Neuron (in vitro differentiated cells): ENCODE data around the gene SLC9A9.

ENCODE experiments used
- H2AFZ ChIP-seq: one replicate; pipeline ENCODE4 v1.6.1; 2013; ENCODE audit warnings: low read depth, mild to moderate bottlenecking, inconsistent platforms, low read length, moderate library complexity
- H3K27me3 ChIP-seq: one replicate; pipeline ENCODE4 v1.6.1; 2013; ENCODE audit warnings: low read length; ENCODE audit not compliant: insufficient read depth
- H3K36me3 ChIP-seq: one replicate; pipeline ENCODE4 v1.6.1; 2013; ENCODE audit warnings: low read length; ENCODE audit not compliant: insufficient read depth
- H3K4me1 ChIP-seq: one replicate; pipeline ENCODE4 v1.6.1; 2013; ENCODE audit warnings: low read length; ENCODE audit not compliant: insufficient read depth
- H3K4me3 ChIP-seq: 2 replicates; pipeline ENCODE4 v1.5.1; 2013; ENCODE audit warnings: mild to moderate bottlenecking, low read length, moderate library complexity
- H3K9me3 ChIP-seq: one replicate; pipeline ENCODE4 v1.6.1; 2013; ENCODE audit warnings: low read length

The SLC9A9 gene

DNA sequence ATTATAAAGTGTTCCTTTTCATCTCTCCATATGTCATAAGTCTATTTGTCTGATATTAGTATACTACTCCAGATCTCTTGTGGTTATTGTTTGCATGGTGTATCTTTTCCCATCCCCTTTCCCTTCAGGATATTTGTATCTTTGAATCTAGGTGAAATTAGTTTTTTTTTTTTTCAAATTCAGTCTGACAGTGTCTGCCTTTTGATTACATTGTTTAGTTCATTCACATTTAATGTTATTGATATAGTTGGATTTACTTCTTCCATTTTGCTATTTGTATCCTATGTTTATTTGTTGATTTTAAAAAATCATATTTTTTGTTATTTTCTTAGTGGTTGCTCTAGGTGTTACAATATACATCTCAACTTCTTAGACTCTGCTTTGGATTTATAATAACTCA, 445.7 kb downstream of the SLC9A9 start:
- Histone ChIP-seq H3K4me1 (peaks cover 3% of the 10 kb centered on the region), H3K9me3 (no peaks in the 10 kb centered on the region), H3K4me3 (no peak overlapping the region)

DNA sequence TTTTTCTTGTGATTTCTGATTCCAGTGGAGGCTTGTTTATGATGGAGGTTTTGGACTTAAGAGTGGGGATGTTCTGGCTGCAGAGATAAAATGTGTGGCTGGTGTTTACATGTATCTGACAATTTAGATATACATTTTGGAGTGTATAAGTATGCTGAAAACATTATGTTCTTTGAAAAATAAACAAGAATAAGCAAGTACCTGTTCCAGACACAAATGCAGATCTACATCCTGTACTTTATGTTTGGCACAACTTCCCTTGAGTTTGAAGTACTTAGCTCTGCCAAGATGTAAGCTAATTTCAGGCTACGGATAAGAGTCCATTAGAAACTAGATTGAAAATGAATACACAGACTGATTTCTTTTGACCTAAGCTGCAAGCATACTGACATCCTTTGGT, 451.5 kb downstream of the SLC9A9 start:
- Histone ChIP-seq H3K4me3 (no peak overlapping the region), H3K9me3 (no peaks in the 10 kb centered on the region), H2AFZ (no peak overlapping the region), H3K36me3 (no peaks in the 10 kb centered on the region), H3K4me1 (no peaks in the 10 kb centered on the region), H3K27me3 (no peaks in the 10 kb centered on the region)

More for the DNA sequence above, 445.7 kb downstream of the SLC9A9 start:
- H3K27me3 ChIP-seq: no peaks in the 10 kb centered on the region
- H2AFZ ChIP-seq: no peak overlapping the region
- no peaks in the 10 kb centered on the region for H3K36me3 ChIP-seq

DNA sequence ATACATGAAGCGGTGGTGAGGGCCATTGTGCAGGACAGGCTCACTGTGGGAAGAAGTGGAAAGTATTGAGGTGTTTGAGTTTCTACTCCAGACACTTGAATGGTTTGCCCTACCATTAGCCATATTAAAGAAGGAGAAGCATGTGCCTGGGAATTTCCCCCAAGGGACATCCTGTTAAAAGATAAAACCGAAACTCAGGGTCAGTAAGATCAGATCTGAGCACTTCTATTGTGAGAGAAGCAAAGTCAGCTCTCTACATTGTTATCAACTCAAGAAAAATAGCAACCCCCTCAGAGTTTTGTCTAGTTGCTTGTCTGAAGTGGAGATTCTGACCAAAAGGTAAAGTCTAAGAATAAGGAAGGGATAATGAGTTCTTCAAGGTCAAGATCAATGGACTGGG, 458.9 kb downstream of the SLC9A9 start:
- Histone ChIP-seq H3K4me3 (no peak overlapping the region), H3K36me3 (no peaks in the 10 kb centered on the region), H2AFZ (no peak overlapping the region), H3K4me1 (no peaks in the 10 kb centered on the region), H3K9me3 (peaks cover 5% of the 10 kb centered on the region), H3K27me3 (no peaks in the 10 kb centered on the region)

DNA sequence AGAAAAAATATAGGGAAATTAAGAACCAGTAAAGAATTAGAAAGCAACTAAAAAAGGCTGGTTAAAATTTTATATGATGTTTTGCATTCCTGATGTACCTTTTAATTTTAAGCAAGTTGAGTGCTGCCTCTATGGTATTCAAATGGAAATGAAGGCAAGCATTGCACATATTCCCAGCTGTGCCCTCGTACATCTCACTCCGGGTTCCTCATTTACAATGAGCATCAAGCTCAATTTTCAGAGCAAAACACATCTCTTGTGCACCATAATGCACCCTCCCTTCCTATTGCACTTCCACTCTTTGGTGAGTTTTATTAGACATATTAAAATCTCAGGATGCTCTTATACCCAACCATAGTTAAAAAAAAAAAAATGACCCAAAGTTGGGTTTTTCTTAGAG, 460.8 kb downstream of the SLC9A9 start:
- Histone ChIP-seq H3K9me3 (peaks cover 5% of the 10 kb centered on the region), H2AFZ (no peak overlapping the region), H3K4me1 (no peaks in the 10 kb centered on the region), H3K36me3 (no peaks in the 10 kb centered on the region), H3K4me3 (no peak overlapping the region), H3K27me3 (no peaks in the 10 kb centered on the region)

DNA sequence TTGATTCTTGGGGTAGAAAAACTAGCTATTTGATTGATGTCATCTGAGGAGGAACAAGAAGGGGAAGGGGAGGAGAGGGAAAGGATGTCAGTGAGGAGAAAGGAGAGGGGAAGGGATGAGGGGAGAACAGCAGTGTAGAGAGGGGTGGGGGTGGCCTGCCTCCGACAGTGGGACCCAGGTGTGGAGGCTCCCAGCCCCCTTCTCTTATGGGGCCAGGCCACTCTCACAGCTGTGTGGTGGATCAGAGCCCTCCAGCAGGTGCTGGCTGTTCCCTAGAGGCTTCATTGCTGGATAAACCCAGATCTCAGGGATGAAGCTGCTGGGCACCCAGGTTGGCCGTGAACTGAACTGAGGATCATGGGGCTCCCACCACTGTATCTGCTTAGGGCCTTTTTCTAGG, 464.2 kb downstream of the SLC9A9 start:
- Histone ChIP-seq H2AFZ (no peak overlapping the region), H3K36me3 (no peaks in the 10 kb centered on the region), H3K9me3 (no peaks in the 10 kb centered on the region), H3K4me1 (no peaks in the 10 kb centered on the region), H3K27me3 (no peaks in the 10 kb centered on the region), H3K4me3 (no peak overlapping the region)

DNA sequence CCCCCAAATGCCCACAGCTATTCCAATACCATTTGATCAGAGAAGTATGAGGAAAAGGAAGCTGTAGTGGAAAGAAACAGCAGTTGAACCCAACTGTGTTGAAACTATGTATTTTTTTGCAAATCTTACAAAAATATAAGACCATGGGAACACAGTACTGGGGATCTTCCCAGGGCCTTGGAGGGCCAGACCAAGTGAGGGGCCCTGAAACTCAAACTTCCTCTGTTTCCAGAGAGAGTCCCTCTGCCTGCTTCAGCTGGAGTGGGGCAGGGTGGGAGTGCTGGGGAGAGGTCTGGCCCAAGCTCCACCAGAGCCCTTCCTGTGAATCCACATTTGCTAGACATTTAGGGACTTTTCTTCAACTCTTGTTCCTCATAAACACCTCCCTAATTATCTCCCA, 464.8 kb downstream of the SLC9A9 start:
- no peaks in the 10 kb centered on the region for H3K9me3 ChIP-seq
- no peak overlapping the region for H2AFZ ChIP-seq
- no peak overlapping the region for H3K4me3 ChIP-seq
- H3K4me1 ChIP-seq: no peaks in the 10 kb centered on the region
- H3K36me3 ChIP-seq: no peaks in the 10 kb centered on the region
- H3K27me3 ChIP-seq: no peaks in the 10 kb centered on the region

DNA sequence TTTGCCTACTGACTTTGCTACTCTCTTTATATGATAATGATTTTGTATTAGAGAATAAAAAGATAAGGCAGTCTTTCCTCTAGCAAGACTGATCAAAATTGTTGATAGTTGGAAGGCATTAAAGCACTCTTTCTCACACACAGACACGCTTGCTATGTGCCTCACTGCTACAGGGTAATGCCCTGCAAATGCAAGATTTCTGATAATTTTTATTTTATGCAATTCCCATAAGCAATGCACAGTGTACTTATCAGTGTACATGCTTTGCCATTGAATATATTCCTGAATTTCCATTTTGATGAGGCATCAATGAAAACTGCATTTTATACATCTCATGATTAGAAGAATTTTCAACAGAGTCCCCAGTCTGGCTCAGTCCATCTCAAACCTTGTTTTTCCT, 465.5 kb downstream of the SLC9A9 start:
- Histone ChIP-seq H2AFZ (no peak overlapping the region), H3K27me3 (no peaks in the 10 kb centered on the region), H3K4me1 (no peaks in the 10 kb centered on the region), H3K9me3 (no peaks in the 10 kb centered on the region), H3K36me3 (no peaks in the 10 kb centered on the region), H3K4me3 (no peak overlapping the region)

DNA sequence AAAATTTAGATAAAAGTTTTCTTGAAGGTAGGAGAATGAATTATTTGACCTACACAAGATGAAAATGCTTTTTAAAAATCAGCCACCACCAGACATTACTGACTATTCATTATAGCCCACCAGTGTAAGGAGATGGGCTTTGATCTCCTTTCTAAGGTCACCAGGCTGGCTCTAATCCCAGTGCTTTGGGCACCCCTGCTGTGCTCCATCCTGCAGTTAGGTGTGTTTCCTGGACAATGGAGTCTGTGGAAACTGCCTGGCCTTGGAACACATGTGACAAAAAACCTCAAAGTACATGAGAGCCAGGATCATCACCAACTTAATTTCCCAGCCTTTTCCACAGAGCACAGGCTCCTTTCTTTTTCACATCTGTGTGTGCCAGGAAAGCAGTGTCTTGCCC, 467.8 kb downstream of the SLC9A9 start:
- Histone ChIP-seq H3K9me3 (no peaks in the 10 kb centered on the region), H3K27me3 (no peaks in the 10 kb centered on the region), H3K36me3 (no peaks in the 10 kb centered on the region), H3K4me3 (no peak overlapping the region), H3K4me1 (no peaks in the 10 kb centered on the region), H2AFZ (no peak overlapping the region)

DNA sequence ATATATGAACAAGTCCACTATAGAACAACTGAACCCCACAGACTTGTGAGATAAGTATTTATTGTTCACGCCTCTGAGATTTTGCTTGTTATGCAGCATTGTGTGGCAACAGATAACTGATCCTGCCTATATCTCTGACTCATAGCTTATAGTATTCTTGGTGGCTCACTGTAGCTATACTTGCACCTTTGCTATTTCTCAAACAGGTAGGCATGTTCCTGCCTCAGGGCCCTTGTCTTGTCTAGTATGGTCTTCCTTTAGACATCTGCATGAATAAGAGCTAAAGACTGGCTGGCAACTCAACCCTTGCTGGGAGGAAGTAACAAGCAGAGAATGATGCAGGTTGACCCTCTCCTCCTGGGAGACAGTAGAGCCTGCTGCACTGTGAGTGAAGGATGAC, 472.6 kb downstream of the SLC9A9 start:
- Histone ChIP-seq H3K4me3 (no peak overlapping the region), H3K27me3 (no peaks in the 10 kb centered on the region), H3K4me1 (no peaks in the 10 kb centered on the region), H3K9me3 (no peaks in the 10 kb centered on the region), H2AFZ (no peak overlapping the region), H3K36me3 (no peaks in the 10 kb centered on the region)

DNA sequence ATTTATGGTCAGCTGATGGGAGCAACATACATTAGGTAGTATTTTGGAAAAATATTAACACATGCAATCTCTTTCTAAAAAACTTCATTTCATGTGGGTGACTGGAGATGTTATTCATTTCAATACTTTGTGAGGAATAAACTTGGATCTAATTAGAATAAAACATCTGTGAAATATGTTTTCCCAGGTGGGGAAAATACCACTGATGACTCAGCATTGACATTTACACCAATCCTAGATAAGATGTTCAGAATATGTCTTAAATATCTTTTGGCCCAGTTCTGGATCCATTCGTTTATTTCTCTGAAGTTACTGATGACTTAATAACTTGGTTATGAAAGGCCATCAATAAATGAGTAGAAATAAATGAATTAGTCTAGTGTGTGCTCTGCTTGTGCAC, 481.1 kb downstream of the SLC9A9 start:
- H3K27me3 ChIP-seq: no peaks in the 10 kb centered on the region
- H2AFZ ChIP-seq: no peak overlapping the region
- no peaks in the 10 kb centered on the region for H3K4me1 ChIP-seq
- H3K36me3 ChIP-seq: no peaks in the 10 kb centered on the region
- H3K4me3 ChIP-seq: no peak overlapping the region
- H3K9me3 ChIP-seq: no peaks in the 10 kb centered on the region

DNA sequence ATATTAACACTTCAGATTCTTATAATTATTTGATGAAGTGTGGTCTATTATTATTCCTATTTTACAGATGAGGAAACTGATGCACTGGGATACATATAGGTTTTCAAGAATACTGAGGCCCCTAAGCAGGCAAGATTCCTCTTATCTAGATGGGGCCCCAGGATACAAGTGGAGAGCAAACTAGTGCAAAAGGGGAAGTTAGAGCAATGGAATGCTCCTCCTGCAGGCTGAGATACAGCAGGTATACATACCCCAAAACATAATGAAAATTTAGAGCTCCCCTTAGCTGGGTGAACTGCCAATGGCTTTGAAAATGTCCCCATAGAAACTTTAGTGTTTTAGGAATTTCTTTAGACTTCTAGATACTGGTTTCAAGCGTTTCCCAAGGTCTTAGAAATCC, 481.6 kb downstream of the SLC9A9 start:
- Histone ChIP-seq H3K36me3 (no peaks in the 10 kb centered on the region), H3K9me3 (no peaks in the 10 kb centered on the region), H3K27me3 (no peaks in the 10 kb centered on the region), H3K4me1 (no peaks in the 10 kb centered on the region), H3K4me3 (no peak overlapping the region), H2AFZ (no peak overlapping the region)

DNA sequence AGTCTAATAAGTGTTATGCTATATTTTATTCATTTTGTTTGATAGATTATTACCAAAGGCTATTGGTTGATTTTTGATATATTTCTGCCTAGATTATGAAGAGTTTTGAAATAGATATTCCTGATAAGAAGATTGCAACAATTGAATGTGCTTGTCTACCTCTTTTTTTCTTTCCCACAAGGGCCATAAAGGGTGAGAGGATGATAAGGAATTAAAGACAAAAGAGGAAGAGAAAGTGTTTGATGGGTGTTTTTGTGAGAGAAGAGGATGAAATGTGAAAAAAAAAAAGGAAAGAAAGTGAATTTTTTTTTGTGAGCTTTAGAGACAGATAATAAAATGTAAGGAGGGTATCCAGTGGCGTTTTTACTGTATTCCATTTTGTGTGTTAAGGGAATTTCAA, 484.3 kb downstream of the SLC9A9 start:
- no peaks in the 10 kb centered on the region for H3K4me1 ChIP-seq

DNA sequence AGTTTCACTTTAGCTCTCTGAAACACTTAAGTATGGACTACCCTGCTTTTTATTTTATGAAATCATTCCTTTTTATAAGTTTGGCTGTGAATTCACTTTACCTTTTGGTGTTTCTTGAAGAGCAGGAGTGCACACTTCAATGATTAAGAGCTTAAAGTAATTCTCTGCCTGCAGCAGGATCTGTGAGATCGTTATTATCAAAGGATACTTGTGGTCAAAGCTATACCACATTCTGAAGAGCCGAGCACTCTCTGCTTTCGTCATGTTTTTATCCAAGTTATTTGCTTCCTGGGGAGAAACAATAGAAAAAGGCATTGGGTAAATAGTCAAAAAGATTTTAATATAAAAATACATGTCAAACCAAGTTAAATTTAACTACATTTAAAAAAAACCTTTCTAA, 485.0 kb downstream of the SLC9A9 start:
- no peak overlapping the region for H2AFZ ChIP-seq
- no peaks in the 10 kb centered on the region for H3K27me3 ChIP-seq
- H3K9me3 ChIP-seq: no peaks in the 10 kb centered on the region
- no peaks in the 10 kb centered on the region for H3K4me1 ChIP-seq
- no peaks in the 10 kb centered on the region for H3K36me3 ChIP-seq
- no peak overlapping the region for H3K4me3 ChIP-seq

More for the DNA sequence above, 484.3 kb downstream of the SLC9A9 start:
- Histone ChIP-seq H3K27me3 (no peaks in the 10 kb centered on the region), H2AFZ (no peak overlapping the region), H3K9me3 (no peaks in the 10 kb centered on the region), H3K4me3 (no peak overlapping the region), H3K36me3 (no peaks in the 10 kb centered on the region)

DNA sequence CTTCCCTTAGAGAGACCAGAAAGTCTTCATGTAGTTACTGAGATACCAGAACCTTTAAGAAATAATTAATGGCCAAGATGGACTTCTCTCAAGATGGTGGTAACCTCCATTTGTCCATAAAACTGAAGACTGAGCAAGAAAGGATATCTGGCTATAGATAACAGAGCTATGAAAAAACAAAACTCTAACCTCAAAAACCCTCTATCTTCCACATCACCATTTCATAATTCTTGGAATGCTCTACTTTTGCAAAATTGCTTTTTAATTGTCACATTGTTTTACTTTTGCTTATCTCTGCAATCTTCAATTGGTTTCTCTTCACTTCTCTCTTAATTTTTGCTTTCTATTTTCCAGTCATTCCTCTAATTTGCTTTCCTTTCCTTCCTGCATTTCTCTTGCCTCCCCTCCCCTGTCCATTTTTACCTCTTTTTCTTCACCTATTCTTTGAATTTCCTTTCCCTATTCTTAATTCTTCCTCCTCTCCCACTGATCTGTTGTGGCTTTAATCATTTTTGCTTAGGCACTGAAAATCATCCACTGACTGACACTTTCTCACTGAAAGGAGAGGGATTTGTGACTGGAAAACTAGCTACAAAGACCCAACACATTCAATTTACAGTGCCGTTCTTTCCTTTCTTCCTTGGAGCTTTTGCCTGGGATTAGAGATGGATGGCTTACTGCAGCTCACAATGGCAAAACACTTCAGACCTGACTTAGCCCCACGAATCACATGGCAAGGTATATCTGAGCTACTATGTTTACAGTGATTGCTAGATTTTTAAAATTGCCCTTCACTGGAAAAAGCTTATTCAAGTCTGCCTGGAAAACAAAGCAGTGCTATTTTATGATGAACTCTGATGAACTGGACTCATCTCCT, 485.9 kb downstream of the SLC9A9 start:
- no peaks in the 10 kb centered on the region for H3K9me3 ChIP-seq
- no peak overlapping the region for H3K4me3 ChIP-seq
- no peaks in the 10 kb centered on the region for H3K4me1 ChIP-seq
- H3K27me3 ChIP-seq: no peaks in the 10 kb centered on the region
- no peak overlapping the region for H2AFZ ChIP-seq
- no peaks in the 10 kb centered on the region for H3K36me3 ChIP-seq
